IMR-90 (cell line): ENCODE data around the gene ESYT3. TPM values are rescaled to one million over a fixed set of nuclear protein-coding genes. Genes with fewer than 3 reads are reported as not detected.
"Not testable (repeated sequence)": the region's sequence is repeated elsewhere in the genome, so short reads cannot be mapped to it uniquely, and the experiment has no call there.

Experiments
- ATAC-seq: fragments of 200-7000 bp; cut with Tn5 transposase; 2 replicates; pipeline ENCODE4 v1.9.1; 2020; ENCODE audit warnings: low read depth, mild to moderate bottlenecking, moderate library complexity
- BruUV-seq: library from RNA; stranded (reverse); fragments of 400-500 nt; replicated peaks from 2 replicates; lab custom pipeline; 2021; lab: Mats Ljungman, UMichigan
- CTCF ChIA-PET: fragments of 300-600 bp; formaldehyde crosslinking; extraction: SDS; loops from one replicate; lab custom pipeline; 2021; ENCODE audit warnings: antibody characterized with exemption; lab: Yijun Ruan, JAX
- POLR2A ChIA-PET: fragments of 300-600 bp; sonication (Branson Sonifier 250); formaldehyde crosslinking; loops from one replicate; lab custom pipeline; 2022; ENCODE audit warnings: antibody characterized with exemption; ENCODE audit not compliant: unreplicated experiment; lab: Charles Lee
- DNase-seq: peaks from one replicate; pipeline ENCODE4 v3.0.0; 2013
- H2AFZ ChIP-seq: replicated peaks from 2 replicates; pipeline ENCODE3; 2013; ENCODE audit warnings: low read length, mild to moderate bottlenecking; ENCODE audit not compliant: poor library complexity
- H2AK5ac ChIP-seq: 2 replicates; pipeline ENCODE4 v1.6.1; 2013; ENCODE audit warnings: low read depth, low read length, inconsistent platforms
- H2AK9ac ChIP-seq: replicated peaks from 2 replicates; pipeline ENCODE3; 2013; ENCODE audit warnings: mild to moderate bottlenecking, low read depth, low read length, moderate library complexity; ENCODE audit not compliant: poor library complexity
- H2BK120ac ChIP-seq: 2 replicates; pipeline ENCODE4 v1.6.1; 2013; ENCODE audit warnings: low read depth, low read length, inconsistent platforms
- H2BK15ac ChIP-seq: 3 replicates; pipeline ENCODE4 v1.6.1; 2013; ENCODE audit warnings: low read depth, low read length, inconsistent platforms
- H2BK20ac ChIP-seq: 2 replicates; pipeline ENCODE4 v1.6.1; 2013; ENCODE audit warnings: low read depth, mild to moderate bottlenecking, inconsistent platforms, low read length, moderate library complexity
- H2BK5ac ChIP-seq: 2 replicates; pipeline ENCODE4 v1.6.1; 2013; ENCODE audit warnings: mild to moderate bottlenecking, low read depth, low read length, inconsistent platforms; ENCODE audit not compliant: poor library complexity, severe bottlenecking
- H3K14ac ChIP-seq: replicated peaks from 2 replicates; pipeline ENCODE4 v1.6.1; 2013; ENCODE audit warnings: low read depth, low read length, inconsistent platforms
- H3K18ac ChIP-seq: 2 replicates; pipeline ENCODE4 v1.6.1; 2013; ENCODE audit warnings: low read depth, low read length, control low read depth
- H3K23ac ChIP-seq: 2 replicates; pipeline ENCODE4 v1.6.1; 2013; ENCODE audit warnings: low read depth, low read length, inconsistent platforms
- H3K27ac ChIP-seq: 2 replicates; pipeline ENCODE4 v1.5.1; 2013; ENCODE audit warnings: mild to moderate bottlenecking, control low read depth, low read length; ENCODE audit not compliant: insufficient read depth
- H3K27me3 ChIP-seq: 2 replicates; pipeline ENCODE4 v1.6.1; 2013; ENCODE audit warnings: low read length; ENCODE audit not compliant: control insufficient read depth, insufficient read depth
- H3K36me3 ChIP-seq: 2 replicates; pipeline ENCODE4 v1.6.1; 2013; ENCODE audit warnings: low read length, mixed read lengths; ENCODE audit not compliant: control insufficient read depth, insufficient read depth
- H3K4ac ChIP-seq: 2 replicates; pipeline ENCODE4 v1.6.1; 2013; ENCODE audit warnings: low read depth, low read length, inconsistent platforms
- H3K4me1 ChIP-seq: 2 replicates; pipeline ENCODE4 v1.6.1; 2013; ENCODE audit warnings: low read length, mixed read lengths; ENCODE audit not compliant: control insufficient read depth, insufficient read depth
- H3K4me2 ChIP-seq: 2 replicates; pipeline ENCODE4 v1.6.1; 2013; ENCODE audit warnings: low read depth, mild to moderate bottlenecking, control low read depth, low read length, moderate library complexity
- H3K4me3 ChIP-seq: 2 replicates; pipeline ENCODE4 v1.5.1; 2013; ENCODE audit warnings: low read depth, mild to moderate bottlenecking, control low read depth, low read length, moderate library complexity; ENCODE audit not compliant: insufficient read depth
- H3K56ac ChIP-seq: 2 replicates; pipeline ENCODE4 v1.6.1; 2013; ENCODE audit warnings: low read length, inconsistent platforms; ENCODE audit not compliant: insufficient read depth; ENCODE audit errors: extremely low read depth
- H3K79me1 ChIP-seq, 2 experiments: 2 replicates each; pipeline ENCODE4 v1.6.1; 2013; ENCODE audit warnings: low read length in 2 of 2, inconsistent platforms in 1 of 2, low read depth in 1 of 2
- H3K9ac ChIP-seq: 2 replicates; pipeline ENCODE4 v1.6.1; 2013; ENCODE audit warnings: low read depth, low read length, control low read depth
- H3K9me1 ChIP-seq: 2 replicates; pipeline ENCODE4 v1.6.1; 2013; ENCODE audit warnings: low read length, inconsistent platforms; ENCODE audit not compliant: insufficient read depth
- H3K9me3 ChIP-seq: 2 replicates; pipeline ENCODE4 v1.6.1; 2013; ENCODE audit warnings: low read length; ENCODE audit not compliant: control insufficient read depth, insufficient read depth
- H4K20me1 ChIP-seq: 2 replicates; pipeline ENCODE4 v1.6.1; 2013; ENCODE audit warnings: low read length, inconsistent platforms; ENCODE audit not compliant: insufficient read depth
- H4K5ac ChIP-seq: 2 replicates; pipeline ENCODE4 v1.6.1; 2013; ENCODE audit warnings: mild to moderate bottlenecking, low read depth, low read length, control low read depth
- H4K8ac ChIP-seq, 2 experiments: 2 replicates each; pipeline ENCODE4 v1.6.1; 2013; ENCODE audit warnings: low read depth in 2 of 2, low read length in 2 of 2, control low read depth in 1 of 2, inconsistent platforms in 1 of 2
- H4K91ac ChIP-seq: 2 replicates; pipeline ENCODE4 v1.6.1; 2013; ENCODE audit warnings: low read depth, low read length, inconsistent platforms; ENCODE audit not compliant: insufficient read depth
- WGBS, 2 experiments: methylation state at CpG; one replicate each; pipeline versions ENCODE4 v1.1.5 to v1.1.7; 2013; ENCODE audit warnings: missing lambda C conversion rate in 2 of 2; ENCODE audit not compliant: insufficient read length in 1 of 2; ENCODE audit errors: extremely low coverage in 2 of 2; 5-methylcytosine and 5-hydroxymethylcytosine counted together
- dilution Hi-C: fragments of 300-500 bp; cut with HindIII; formaldehyde crosslinking; loops from one replicate; pipeline ENCODE4 v1.14.3; 2018; ENCODE audit warnings: low sequenced_read_pairs; ENCODE audit not compliant: unreplicated experiment
- in situ Hi-C: fragments of 300-500 bp; cut with MboI; formaldehyde crosslinking; loops from 3 replicates; pipeline ENCODE4 v1.14.3; 2019; ENCODE audit warnings: low sequenced_read_pairs, inconsistent platforms, mixed read lengths
- intact Hi-C: fragments of 100-400 bp; cut with micrococcal nuclease; formaldehyde crosslinking; loops from 2 replicates; pipeline ENCODE4 v1.10.0; 2022
- polyA plus RNA-seq, 3 experiments: library from polyadenylated mRNA; depleted of rRNA; stranded (reverse); fragments of >200 nt; gene quantifications; 2 replicates each; pipeline ENCODE4 v1.2.3, GENCODE V29; 2012; ENCODE audit warnings: low replicate concordance in 1 of 3
- total RNA-seq: library from RNA; depleted of rRNA; stranded (reverse); fragments of >200 nt; gene quantifications from 2 replicates; pipeline ENCODE4 v1.2.3, GENCODE V29; 2012

Gene ESYT3
- total and polyA plus RNA-seq, 2 of the 4 experiments (the other 2 are of a cell fraction), result under 0.01 to 0.02 TPM

GRCh38 chr3:138495638-138496037, 61.2 kb downstream of the ESYT3 start:
- H2BK15ac ChIP-seq, H3K79me1 ChIP-seq, H3K4ac ChIP-seq, H4K8ac ChIP-seq, H3K4me2 ChIP-seq, H3K27me3 ChIP-seq, BruUV-seq, ATAC-seq, H3K18ac ChIP-seq, H3K9ac ChIP-seq, H4K20me1 ChIP-seq, H2BK120ac ChIP-seq, H4K5ac ChIP-seq, CTCF ChIA-PET, H3K27ac ChIP-seq, H2BK20ac ChIP-seq, H3K9me3 ChIP-seq, H2AFZ ChIP-seq, H3K56ac ChIP-seq, H4K91ac ChIP-seq, H3K4me1 ChIP-seq, H3K4me3 ChIP-seq, H2AK5ac ChIP-seq, DNase-seq, H3K14ac ChIP-seq, H3K9me1 ChIP-seq, H3K23ac ChIP-seq, H2AK9ac ChIP-seq, dilution Hi-C loops, H3K36me3 ChIP-seq, H2BK5ac ChIP-seq, POLR2A ChIA-PET: not testable (repeated sequence)
- in situ Hi-C loops (loop anchor here (10.0 kb wide), 1 partner anchor 429 kb away; no protein-coding TSS in a partner anchor), intact Hi-C loops (loop anchor here (2.0 kb wide), 1 partner anchor 79 kb away; no protein-coding TSS in a partner anchor)
- 100% methylated on average over 1 of the region's 3 CpGs; no CpG with 5 or more reads in 1 of the 2 experiments for WGBS, 2 experiments
